Cortex of kidney (tissue), 1 donor: Measurements from ENCODE around the gene CLCN2.

ENCODE experiments used
- DNase-seq: peaks from one replicate; lab custom pipeline; 2025; lab: John Stamatoyannopoulos, UW

CLCN2 gene

DNA sequence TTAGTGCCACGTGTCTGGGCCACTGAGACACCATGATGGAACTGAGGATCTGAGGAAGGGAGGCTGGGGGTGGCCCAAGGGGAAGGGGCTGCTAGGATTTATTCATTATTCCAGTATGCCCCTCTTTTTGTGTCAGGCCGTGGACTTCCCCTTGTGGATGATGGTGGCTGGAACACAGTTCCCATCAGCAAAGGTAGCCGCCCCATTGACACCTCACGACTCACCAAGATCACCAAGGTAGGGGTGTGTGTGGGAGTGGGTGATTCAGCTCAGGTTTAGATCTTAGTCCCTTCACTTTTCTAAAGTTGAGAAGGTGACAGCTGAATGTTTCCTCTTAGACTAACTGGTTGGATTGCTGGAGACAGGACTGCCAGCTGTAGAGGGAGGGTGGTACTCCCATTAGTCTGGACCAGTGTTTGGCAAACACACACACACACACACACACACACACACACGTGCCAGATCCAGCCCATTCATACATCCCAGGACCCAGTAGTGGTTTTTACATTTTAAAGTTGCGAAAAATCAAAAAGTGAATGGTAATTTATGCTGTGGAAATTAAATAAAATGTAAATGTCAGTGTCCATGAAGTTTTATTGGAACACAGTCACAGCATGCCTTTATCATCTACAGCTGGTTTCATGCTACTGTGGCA is 35.6 kb downstream of the CLCN2 start:
- no peak for DNase-seq

DNA sequence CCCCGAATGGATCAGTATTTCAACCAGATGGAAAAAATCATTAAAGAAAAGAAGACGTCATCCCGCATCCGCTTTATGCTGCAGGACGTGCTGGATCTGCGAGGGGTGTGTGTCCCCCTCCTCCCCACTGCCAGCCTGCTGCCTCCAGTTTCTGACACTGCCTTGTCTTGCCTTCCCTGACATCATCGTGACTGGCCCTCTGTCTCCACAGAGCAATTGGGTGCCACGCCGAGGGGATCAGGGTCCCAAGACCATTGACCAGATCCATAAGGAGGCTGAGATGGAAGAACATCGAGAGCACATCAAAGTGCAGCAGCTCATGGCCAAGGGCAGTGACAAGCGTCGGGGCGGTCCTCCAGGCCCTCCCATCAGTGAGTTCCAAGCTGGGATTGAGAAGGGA is 36.1 kb downstream of the CLCN2 start:
- no peak for DNase-seq

DNA sequence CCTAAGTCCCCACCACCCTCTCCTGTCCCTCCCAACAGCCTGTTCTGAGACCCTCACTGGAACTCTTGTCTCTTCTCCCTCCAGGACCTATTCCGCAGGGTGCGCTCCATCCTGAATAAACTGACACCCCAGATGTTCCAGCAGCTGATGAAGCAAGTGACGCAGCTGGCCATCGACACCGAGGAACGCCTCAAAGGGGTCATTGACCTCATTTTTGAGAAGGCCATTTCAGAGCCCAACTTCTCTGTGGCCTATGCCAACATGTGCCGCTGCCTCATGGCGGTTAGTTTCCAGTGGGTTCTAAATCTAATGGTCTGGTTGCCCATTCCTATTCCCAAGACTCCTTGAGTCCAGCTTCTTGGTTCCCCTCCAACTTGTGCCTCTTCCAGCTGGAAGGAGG is 37.7 kb downstream of the CLCN2 start:
- no peak for DNase-seq

DNA sequence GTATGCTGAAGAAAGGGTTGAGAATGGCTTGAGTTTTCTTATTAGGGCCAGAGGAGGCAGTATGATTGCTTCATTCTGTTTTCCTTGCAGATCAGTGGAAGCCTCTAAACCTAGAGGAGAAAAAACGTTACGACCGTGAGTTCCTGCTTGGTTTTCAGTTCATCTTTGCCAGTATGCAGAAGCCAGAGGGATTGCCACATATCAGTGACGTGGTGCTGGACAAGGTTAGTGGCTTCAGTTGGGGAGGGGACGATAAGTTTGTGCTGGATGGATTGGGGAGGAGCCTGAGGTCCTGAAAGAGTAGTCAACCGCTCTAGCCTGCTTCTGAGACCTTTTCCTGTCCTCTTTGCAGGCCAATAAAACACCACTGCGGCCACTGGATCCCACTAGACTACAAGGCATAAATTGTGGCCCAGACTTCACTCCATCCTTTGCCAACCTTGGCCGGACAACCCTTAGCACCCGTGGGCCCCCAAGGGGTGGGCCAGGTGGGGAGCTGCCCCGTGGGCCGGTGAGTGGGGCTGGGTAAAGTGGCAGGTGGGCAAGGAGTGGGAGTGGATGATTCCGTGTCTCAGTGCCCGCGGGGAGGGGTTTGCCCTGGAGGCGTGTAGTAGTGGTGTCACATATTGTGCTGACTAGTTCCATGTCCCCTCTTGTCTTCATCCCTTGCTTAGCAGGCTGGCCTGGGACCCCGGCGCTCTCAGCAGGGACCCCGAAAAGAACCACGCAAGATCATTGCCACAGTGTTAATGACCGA is 38.5 kb downstream of the CLCN2 start:
- DNase-seq: no peak

DNA sequence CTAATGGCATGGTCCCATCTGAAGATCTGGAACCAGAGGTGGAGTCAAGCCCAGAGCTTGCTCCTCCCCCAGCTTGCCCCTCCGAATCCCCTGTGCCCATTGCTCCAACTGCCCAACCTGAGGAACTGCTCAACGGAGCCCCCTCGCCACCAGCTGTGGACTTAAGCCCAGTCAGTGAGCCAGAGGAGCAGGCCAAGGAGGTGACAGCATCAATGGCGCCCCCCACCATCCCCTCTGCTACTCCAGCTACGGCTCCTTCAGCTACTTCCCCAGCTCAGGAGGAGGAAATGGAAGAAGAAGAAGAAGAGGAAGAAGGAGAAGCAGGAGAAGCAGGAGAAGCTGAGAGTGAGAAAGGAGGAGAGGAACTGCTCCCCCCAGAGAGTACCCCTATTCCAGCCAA is 39.7 kb downstream of the CLCN2 start:
- no peak for DNase-seq

DNA sequence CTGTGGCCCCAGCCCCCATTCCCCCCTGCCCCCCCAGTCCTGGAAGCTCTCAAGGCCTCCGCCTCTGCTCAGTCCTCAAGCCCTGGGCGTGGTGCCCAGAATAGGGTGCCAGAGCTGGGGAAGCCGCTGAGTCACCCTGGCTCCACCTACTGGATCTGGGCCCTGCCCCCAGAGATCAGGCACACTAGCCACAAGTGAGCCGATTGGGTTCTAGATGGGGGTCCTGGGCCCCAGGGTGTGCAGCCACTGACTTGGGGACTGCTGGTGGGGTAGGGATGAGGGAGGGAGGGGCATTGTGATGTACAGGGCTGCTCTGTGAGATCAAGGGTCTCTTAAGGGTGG is 41.3 kb downstream of the CLCN2 start:
- no peak for DNase-seq

DNA sequence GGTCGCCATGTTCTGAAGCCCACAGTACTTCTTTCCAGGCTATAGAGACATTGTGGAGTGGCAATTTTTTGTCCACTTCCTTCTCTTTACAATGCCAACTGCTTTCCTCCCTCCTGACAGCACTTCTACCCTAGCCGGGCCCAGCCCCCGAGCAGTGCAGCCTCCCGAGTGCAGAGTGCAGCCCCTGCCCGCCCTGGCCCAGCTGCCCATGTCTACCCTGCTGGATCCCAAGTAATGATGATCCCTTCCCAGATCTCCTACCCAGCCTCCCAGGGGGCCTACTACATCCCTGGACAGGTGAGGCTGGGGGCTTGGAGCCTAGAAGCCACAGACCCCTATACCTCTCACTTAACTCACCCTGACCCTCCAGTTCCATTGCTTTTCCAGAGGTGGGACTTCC is 44.2 kb downstream of the CLCN2 start:
- DNase-seq: no peak

DNA sequence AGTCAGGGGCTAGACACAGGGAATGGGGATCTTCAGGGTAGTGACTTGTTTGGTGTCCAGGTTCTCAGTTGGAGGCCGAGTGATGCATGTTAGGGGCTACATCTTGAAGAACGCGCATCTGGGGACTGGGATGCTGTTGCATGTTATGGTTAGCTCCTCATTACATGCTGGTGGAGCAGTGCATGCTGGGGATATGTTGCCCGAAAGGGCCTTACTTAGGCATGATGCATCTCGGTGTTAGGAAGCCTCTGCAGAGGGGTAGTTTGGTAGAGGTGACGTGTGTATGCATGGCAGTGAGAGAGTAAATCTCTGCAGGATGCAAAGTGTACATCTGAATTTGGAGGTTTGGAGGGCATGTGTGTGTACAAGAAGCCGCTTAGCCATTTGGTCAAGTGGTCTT is 44.6 kb downstream of the CLCN2 start:
- DNase-seq: no peak

DNA sequence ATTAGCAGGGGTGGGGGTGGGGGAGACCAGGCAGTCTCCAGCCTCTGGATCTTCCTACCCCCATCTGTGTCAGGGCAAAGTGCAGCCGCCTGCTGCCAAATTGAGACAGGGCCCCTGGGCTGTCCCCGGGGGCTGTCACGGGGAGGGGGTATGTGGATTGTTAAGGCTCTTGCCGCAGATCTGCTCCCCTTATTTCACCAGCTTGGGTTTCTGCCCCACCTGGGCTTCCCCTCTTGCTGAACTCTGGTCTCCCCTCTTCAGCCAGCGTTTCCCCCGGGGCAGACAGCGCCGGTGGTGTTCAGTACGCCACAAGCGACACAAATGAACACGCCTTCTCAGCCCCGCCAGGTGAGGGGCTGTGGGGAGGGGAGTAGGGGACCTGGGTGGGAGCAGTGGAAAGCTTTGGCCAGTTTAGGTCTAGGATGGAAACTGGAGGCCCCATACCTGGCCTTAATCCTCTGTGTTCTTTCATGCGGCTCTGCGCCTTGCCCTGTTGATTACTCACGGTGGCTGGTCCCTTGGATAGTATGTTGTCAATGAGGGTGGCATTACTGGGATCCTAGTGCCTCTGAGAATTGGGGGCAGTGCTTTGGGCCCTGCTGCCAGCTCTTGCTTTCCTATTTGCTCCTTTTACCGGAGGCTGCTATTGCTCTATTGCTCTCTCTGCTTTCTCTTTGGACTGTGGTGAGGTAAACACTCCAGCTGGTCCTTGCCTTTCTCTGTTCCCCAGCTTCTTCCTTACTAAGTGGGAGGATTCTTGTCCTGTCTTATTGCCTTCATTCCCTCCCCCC is 45.3 kb downstream of the CLCN2 start:
- DNase-seq: no peak

DNA sequence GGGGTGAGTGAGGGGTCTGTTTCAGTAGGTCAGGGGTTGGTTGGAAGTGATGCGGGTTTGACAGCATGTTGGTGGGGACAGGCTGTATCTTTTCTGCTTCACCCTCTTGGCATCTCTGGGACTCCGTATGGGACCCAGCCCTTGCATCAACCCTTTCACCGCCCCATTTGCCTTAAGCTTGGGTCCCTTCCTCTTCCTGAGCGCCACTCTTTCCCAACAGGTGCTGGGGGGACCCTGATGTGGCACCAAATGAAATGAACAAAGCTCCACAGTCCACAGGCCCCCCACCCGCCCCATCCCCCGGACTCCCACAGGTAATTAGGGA is 45.9 kb downstream of the CLCN2 start:
- DNase-seq: no peak

DNA sequence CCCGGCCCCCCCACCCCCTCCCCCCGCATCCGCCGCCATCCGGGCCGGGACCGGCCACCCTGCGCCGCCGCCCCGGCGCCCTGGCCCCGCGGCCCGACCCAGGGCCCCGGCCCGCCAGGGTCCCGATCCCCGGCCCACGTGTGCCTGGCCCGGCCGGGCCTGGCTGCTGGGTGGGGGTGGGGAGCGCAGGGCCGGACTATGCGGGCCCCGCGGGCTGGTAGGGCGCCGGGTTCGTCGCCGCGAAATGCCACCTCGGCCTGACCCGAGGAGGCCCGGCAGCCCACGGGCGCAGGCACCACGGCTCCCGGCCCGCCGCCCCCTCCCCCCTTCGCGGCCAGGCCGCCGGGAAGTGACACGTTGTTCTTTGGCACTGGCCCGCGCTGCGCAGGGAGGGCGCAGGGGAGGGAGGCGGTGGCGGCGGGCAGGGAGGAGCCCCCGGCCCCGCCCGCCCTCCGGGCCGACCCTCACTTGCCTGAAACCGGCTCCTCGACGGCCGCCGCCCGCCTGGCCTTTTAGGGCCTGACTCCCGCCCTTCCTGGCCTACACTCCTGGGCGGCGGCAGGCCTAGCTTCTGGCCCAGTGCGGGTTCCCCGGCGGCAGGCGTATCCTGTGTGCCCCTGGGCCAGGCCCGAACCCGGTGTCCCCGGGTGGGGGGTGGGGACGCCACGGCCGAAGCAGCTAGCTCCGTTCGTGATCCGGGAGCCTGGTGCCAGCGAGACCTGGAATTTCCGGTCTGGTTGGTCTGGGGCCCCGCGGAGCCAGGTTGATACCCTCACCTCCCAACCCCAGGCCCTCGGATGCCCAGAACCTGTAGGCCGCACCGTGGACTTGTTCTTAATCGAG is 46.5 kb downstream of the CLCN2 start:
- no peak for DNase-seq

DNA sequence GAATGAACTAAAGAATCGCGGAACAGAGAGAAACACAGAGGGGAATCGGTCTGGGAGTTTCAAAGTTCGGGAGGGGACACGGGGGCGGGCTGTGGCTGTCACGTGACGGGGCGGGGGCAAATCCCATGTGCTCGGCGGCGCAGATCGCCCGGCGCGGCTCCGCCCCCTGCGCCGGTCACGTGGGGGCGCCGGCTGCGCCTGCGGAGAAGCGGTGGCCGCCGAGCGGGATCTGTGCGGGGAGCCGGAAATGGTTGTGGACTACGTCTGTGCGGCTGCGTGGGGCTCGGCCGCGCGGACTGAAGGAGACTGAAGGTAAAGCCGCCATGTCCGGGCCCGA is 47.1 kb downstream of the CLCN2 start, which contains the start of gene EIF4G1:
Gene EIF4G1, plus strand, starts transcription at position 244 of the 337 bp plus-strand sequence. CDS start 1,191 bp downstream, outside the sequence.
- DNase-seq: no peak

DNA sequence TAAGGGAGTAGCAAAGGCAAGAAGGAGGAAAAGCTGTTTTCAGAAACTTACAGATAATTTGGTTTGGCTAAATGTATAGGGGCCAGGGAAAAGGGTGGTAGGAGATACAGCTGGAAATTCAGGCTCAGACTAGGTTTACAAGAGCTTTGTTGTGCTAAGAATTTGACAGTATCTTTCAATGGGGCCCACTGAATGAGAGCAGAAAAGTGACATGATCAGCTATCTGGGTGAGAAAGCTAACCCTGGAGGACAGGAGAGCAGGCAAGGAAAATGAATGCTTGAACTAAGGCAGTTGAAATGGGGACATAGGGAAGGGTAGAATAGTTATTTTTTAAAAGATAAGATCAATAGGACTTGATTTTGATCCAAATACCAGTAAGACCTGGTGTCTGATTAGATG is 49.8 kb downstream of the CLCN2 start:
- no peak for DNase-seq

DNA sequence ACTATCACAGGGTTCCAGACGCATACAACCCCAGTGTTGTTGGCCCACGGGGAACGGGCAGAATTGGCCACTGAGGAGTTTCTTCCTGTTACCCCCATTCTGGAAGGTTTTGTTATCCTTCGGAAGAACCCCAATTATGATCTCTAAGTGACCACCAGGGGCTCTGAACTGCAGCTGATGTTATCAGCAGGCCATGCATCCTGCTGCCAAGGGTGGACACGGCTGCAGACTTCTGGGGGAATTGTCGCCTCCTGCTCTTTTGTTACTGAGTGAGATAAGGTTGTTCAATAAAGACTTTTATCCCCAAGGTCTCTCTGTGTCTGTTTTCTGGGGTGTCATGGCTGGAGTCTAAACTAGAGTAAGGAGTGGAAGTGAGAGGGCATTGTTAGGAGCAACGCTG is 52.7 kb downstream of the CLCN2 start:
- no peak for DNase-seq

DNA sequence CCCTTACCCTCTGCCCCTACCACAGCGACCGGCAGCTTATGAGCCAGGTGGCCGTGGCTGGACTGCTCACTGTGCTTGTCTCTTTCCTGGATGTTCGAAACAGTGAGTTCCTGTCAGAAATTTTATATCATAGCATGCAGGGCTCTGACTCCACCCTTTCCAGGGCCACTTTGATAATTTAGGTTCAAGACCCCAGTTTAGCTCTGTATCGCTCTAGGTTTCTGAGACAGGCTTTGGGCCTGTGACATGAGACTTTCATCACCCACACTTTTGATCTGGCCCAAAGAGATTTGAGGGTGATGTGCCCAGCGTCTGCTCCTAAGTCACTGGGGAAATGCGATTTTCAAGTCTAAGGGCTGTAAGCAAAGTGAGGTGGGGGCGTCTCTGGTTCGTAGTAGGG is 53.5 kb downstream of the CLCN2 start:
- no peak for DNase-seq

DNA sequence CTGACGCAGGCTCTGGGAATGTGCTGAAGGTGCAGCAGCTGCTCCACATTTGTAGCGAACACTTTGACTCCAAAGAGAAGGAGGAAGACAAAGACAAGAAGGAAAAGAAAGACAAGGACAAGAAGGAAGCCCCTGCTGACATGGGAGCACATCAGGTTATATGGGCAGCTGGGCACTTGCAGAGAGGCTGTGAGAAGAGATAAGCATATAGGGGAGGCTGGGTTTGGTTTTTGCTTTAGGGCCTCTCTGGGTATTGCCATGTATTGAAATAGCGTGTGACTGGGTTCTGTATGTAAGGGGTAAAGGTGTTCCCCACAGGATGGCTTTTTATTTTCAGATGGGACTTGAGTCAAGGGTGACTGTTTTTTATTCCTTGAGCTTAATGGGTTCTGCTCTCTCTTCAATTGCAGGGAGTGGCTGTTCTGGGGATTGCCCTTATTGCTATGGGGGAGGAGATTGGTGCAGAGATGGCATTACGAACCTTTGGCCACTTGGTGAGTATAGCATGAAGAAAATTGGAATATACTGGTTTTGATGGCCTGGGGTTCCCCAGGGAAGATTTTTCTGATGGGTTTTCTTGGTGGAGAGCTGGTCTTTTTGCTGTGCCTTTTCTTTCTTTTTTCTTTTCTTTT is 54.9 kb downstream of the CLCN2 start:
- DNase-seq: no peak

DNA sequence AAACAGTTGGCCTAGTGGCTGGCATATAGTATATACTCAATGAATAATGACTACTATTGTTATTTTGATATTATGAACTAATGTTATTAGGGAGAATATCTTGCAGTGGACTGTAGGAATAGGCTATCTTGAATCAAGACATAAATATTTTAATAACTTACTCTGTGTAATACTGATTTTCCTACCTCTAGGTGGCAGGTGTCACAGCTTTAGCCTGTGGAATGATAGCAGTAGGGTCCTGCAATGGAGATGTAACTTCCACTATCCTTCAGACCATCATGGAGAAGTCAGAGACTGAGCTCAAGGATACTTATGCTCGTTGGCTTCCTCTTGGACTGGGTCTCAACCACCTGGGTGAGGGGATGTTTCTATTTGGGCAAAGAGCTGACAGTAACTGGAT is 55.8 kb downstream of the CLCN2 start:
- DNase-seq: no peak

DNA sequence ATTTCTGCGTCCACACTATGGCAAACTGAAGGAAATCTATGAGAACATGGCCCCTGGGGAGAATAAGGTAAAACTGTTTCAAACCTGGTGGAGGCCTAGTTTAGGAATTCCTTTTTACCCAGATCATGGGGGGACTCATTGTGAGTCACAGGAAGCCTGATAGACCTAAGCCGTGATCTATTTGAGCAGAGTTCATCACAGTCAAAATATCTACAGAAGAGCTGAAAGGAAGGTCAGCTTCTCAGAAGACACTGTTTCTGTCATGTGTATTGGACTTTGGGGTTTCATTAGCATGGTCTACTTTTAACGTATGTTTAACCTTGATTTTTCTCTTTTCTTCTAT is 61.1 kb downstream of the CLCN2 start:
- no peak for DNase-seq

DNA sequence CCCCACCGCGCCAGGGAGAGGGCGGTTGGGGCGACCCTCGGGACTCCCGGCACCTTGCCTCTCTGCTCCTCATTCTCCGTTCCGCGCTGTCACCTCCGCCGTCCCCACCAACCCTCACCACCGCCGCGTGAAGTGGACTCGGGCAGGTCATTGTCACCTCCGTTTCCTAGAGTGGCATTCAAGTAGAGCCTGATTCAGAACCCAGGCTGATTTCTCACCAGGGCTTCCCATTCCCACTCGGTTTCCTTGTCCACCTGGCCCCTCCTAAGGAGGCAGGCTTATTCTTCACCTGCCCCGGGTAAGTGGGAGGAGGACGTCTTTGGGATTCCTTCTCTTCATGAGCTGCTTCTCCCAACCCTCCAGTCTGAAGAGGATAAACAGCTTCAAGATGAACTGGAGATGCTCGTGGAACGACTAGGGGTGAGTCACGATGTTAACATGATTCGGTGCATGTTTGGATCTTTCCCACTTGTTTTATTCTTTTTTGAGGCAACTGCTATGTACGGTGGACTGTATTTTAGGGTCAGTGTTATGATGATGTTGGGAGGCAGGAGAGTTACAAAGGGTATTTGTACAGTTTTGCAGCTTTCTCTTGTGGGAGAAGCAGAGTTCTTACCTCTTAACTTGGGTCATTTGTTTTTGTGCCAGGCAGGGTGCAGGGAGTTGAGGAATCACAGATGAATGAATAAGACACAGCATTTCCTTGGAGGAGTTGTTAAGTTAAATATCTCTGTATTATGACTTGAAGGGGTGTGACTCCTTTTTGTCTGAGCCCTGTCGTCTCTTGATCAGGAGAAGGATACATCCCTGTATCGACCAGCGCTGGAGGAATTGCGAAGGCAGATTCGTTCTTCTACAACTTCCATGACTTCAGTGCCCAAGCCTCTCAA is 61.7 kb downstream of the CLCN2 start:
- DNase-seq: no peak

DNA sequence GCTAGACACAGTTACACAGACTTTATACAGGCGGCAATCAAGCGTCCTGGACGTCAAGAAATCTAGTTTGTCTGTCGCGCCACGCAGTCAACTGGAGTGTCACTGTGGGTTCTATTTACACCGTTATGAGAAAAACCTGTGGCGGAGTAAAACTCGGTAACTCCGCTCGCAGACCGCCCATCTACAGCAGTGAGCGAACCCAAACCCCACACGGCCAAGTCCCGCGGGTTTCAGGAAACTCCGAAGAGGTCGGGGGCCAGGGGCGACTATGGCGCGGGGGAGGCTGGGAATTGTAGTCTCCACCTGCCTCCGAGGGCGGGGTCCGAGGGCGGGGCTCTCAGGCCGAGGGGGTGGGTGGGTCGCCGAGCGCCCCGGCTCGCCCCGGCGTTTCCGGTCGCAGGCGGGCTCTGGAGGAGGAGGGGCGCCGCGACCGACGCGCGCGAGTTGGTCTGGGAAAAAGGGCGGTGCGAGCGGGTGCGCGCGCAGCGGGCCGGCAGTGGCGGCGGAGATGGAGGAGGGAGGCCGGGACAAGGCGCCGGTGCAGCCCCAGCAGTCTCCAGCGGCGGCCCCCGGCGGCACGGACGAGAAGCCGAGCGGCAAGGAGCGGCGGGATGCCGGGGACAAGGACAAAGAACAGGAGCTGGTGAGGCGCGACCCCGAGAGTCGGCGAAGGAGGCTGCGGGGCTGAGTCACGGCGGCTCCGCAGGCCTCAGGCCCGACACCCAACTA is 62.5 kb downstream of the CLCN2 start, which contains the start of gene PSMD2:
Gene PSMD2, plus strand, starts transcription at position 483 of the 729 bp plus-strand sequence. Its CDS starts 26 bp downstream, at position 509.
- peak; percentile 86 for DNase-seq
